Stimulated activated naive CD8-positive, alpha-beta T cell treated with anti-CD3 and anti-CD28 coated beads, Interleukin-15, amount 100 ng/mL, for 72 hours (primary cell): ENCODE data around the gene CORO1C.
"Not testable (repeated sequence)": the region's sequence is repeated elsewhere in the genome, so short reads cannot be mapped to it uniquely, and the experiment has no call there.

Source experiments
- ATAC-seq: fragments of 150-1000 bp; cut with Tn5 transposase; 2 replicates; pipeline ENCODE4 v1.10.0; 2021; ENCODE audit warnings: mild to moderate bottlenecking, moderate library complexity
- DNase-seq, 2 donors: peaks; one replicate each; pipeline ENCODE4 v3.0.0; 2021 to 2022
- H3K27ac Mint-ChIP-seq, 2 donors: one replicate each; pipeline ENCODE4 v1.8.0; 2022; ENCODE audit warnings: mild to moderate bottlenecking in 2 of 2, mixed read lengths in 2 of 2, moderate library complexity in 2 of 2
- H3K27me3 Mint-ChIP-seq: one replicate; pipeline ENCODE4 v1.8.0; 2022; ENCODE audit warnings: mixed read lengths
- H3K4me1 Mint-ChIP-seq: one replicate; pipeline ENCODE4 v1.8.0; 2022; ENCODE audit warnings: mild to moderate bottlenecking, mixed read lengths
- H3K4me3 Mint-ChIP-seq, 2 donors: one replicate each; pipeline ENCODE4 v1.8.0; 2022; ENCODE audit warnings: mild to moderate bottlenecking in 2 of 2, mixed read lengths in 2 of 2, moderate library complexity in 1 of 2
- H3K9me3 Mint-ChIP-seq, 2 donors: one replicate each; pipeline ENCODE4 v1.8.0; 2022; ENCODE audit warnings: mixed read lengths in 2 of 2

The CORO1C gene

GRCh38 chr12:108764540-108765288 is 33.4 kb upstream of the CORO1C start:
- ATAC-seq (no peak), DNase-seq (no peak)
- H3K27ac Mint-ChIP-seq, result no peak overlapping the region

DNA sequence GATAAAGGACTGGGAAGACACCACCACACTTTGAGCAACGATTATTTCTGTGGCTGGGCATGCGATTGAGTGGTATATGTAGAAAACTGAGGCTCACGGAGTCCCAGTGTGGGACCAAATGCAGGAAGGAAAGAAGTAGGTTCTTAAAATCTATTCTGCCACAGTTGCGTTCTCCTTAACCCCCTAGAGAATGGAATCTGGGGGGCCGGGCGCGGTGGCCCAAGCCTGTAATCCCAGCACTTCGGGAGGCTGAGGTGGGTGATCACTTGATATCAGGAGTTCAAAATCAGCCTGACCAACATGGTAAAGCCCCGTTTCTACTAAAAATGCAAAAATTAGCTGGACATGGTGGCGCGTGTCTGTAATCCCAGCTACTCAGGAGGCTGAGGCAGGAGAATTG is 29.9 kb upstream of the CORO1C start:
- H3K9me3 Mint-ChIP-seq, result no peaks in the 10 kb centered on the region
- no peaks in the 10 kb centered on the region for H3K4me1 Mint-ChIP-seq
- DNase-seq, result no peak
- H3K27ac Mint-ChIP-seq, result no peak overlapping the region
- H3K27me3 Mint-ChIP-seq, result no peaks in the 10 kb centered on the region
- no peak for ATAC-seq
- H3K4me3 Mint-ChIP-seq, result no peak overlapping the region

More at GRCh38 chr12:108764540-108765288, 33.4 kb upstream of the CORO1C start:
- no peak overlapping the region for H3K4me3 Mint-ChIP-seq
- no peaks in the 10 kb centered on the region for H3K9me3 Mint-ChIP-seq
- H3K27me3 Mint-ChIP-seq, result peaks cover 9% of the 10 kb centered on the region
- peaks cover 7% of the 10 kb centered on the region for H3K4me1 Mint-ChIP-seq

DNA sequence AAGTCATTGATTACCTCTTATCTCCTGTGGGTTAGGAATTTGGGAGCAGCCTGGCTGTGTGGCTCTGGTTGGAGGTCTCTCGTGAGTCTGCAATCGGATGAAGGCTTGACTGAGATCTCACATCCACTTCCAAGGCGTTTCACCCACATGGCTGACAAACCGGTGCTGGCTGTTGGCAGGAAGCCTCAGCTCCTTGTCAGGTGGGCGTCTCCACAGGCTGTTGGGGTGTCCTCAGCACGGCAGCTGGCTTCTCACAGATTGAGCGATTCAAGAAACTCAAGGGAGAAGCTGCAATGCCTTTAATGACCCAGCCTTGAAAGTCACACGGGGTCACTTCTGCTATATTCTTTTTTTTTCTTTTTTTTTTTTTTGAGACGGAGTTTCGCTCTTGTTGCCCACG is 28.6 kb upstream of the CORO1C start:
- no peaks in the 10 kb centered on the region for H3K27me3 Mint-ChIP-seq
- no peak for ATAC-seq

GRCh38 chr12:108757856-108758255 is 26.5 kb upstream of the CORO1C start:
- Mint-ChIP-seq H3K9me3 (no peaks in the 10 kb centered on the region), H3K4me3 (no peak overlapping the region), H3K27me3 (no peaks in the 10 kb centered on the region), H3K4me1 (no peaks in the 10 kb centered on the region), H3K27ac (no peak overlapping the region)
- no peak for ATAC-seq
- DNase-seq, result no peak

More for the DNA sequence above, 28.6 kb upstream of the CORO1C start:
- H3K27ac Mint-ChIP-seq, result no peak overlapping the region
- H3K4me1 Mint-ChIP-seq, result no peaks in the 10 kb centered on the region
- no peak overlapping the region for H3K4me3 Mint-ChIP-seq
- H3K9me3 Mint-ChIP-seq, result no peaks in the 10 kb centered on the region
- DNase-seq, result no peak

GRCh38 chr12:108756421-108756820 is 25.1 kb upstream of the CORO1C start:
- Mint-ChIP-seq H3K27me3 (no peaks in the 10 kb centered on the region), H3K4me1 (no peaks in the 10 kb centered on the region), H3K4me3 (no peak overlapping the region), H3K27ac (no peak overlapping the region), H3K9me3 (no peaks in the 10 kb centered on the region)
- no peak for ATAC-seq
- no peak for DNase-seq

DNA sequence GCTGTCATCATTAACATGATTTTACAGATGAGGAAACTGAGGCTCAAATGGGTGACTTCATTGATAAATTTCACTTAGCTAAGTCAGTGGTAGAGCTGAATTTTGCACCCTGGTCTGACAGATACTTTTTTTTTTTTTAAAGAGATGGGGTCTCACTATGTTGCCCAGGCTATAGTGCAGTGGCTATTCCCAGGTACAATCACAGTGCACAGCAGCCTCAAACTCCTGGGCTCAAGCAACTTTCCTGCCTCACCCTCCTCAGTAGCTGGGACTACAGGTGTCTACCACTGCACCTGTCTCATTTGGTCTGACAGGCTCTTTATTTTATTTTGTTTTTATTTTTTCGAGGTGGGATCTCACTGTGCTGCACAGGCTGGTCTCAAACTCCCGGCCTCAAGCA is 24.2 kb upstream of the CORO1C start:
- Mint-ChIP-seq H3K27me3 (no peaks in the 10 kb centered on the region), H3K4me3 (no peak overlapping the region), H3K4me1 (no peaks in the 10 kb centered on the region), H3K27ac (no peak overlapping the region), H3K9me3 (no peaks in the 10 kb centered on the region)
- no peak for ATAC-seq
- DNase-seq, result no peak

GRCh38 chr12:108753976-108754375 is 22.7 kb upstream of the CORO1C start:
- Mint-ChIP-seq H3K27me3 (no peaks in the 10 kb centered on the region), H3K9me3 (no peaks in the 10 kb centered on the region), H3K4me1 (no peaks in the 10 kb centered on the region), H3K27ac (no peak overlapping the region), H3K4me3 (no peak overlapping the region)
- no peak for DNase-seq
- no peak for ATAC-seq

GRCh38 chr12:108752387-108752786 is 21.1 kb upstream of the CORO1C start:
- Mint-ChIP-seq H3K4me1 (no peaks in the 10 kb centered on the region), H3K27me3 (no peaks in the 10 kb centered on the region), H3K9me3 (no peaks in the 10 kb centered on the region), H3K27ac (no peak overlapping the region), H3K4me3 (no peak overlapping the region)
- no peak for ATAC-seq
- DNase-seq, result no peak

- H3K9me3 Mint-ChIP-seq, result no peaks in the 10 kb centered on the region
- no peaks in the 10 kb centered on the region for H3K27me3 Mint-ChIP-seq
- no peak for ATAC-seq
Observed at GRCh38 chr12:108751821-108752220, 20.5 kb upstream of the CORO1C start.

DNA sequence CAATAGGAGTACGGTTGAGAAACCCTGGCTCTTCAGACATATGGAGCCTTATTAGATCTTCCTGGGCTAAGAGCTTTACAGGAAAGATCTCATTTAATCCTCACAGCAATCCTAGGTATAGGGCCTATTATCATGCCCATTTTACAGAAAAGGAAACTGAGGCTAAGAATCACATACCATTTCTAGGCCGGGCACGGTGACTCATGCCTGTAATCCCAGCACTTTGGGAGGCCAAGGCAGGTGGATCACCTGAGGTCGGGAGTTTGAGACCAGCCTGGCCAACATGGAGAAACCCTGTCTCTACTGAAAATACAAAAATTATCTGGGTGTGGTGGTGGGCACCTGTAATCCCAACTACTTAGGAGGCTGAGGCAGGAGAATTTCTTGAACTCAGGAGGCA is 19.7 kb upstream of the CORO1C start:
- H3K27me3 Mint-ChIP-seq, H3K4me1 Mint-ChIP-seq, H3K27ac Mint-ChIP-seq, DNase-seq, ATAC-seq, H3K9me3 Mint-ChIP-seq, H3K4me3 Mint-ChIP-seq: not testable (repeated sequence)

More at GRCh38 chr12:108751821-108752220, 20.5 kb upstream of the CORO1C start:
- H3K4me3 Mint-ChIP-seq, result no peak overlapping the region
- no peak overlapping the region for H3K27ac Mint-ChIP-seq
- no peak for DNase-seq
- no peaks in the 10 kb centered on the region for H3K4me1 Mint-ChIP-seq

- no peak overlapping the region for H3K4me3 Mint-ChIP-seq
- ATAC-seq (no peak), DNase-seq (no peak)
- H3K9me3 Mint-ChIP-seq, result no peaks in the 10 kb centered on the region
- no peak overlapping the region for H3K27ac Mint-ChIP-seq
- no peaks in the 10 kb centered on the region for H3K27me3 Mint-ChIP-seq
- H3K4me1 Mint-ChIP-seq, result no peaks in the 10 kb centered on the region
Observed at GRCh38 chr12:108750526-108750925, 19.2 kb upstream of the CORO1C start.

DNA sequence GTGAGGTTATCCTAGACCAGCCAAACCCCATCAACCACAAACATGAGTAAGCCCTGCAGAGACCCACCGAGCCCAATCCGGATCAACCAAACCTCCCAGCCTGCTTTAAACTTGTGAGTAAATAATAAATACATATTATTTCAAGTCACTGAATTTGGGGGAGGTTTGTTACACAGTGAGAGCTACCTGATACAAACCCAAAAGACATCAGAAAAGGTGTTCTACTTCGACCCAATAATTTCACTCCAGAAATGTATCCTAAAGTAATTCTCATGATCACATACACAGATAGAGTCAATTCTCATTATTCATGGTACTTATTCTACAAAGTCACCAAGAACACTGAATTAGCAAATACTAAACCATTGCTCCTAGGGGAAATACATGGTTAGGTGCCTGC is 16.2 kb upstream of the CORO1C start:
- H3K27ac Mint-ChIP-seq, result peak overlapping the region in 1 of 2 donors; percentile 22
- H3K4me3 Mint-ChIP-seq, result no peak overlapping the region
- ATAC-seq (no peak), DNase-seq (no peak)
- no peaks in the 10 kb centered on the region for H3K9me3 Mint-ChIP-seq
- no peaks in the 10 kb centered on the region for H3K27me3 Mint-ChIP-seq
- no peaks in the 10 kb centered on the region for H3K4me1 Mint-ChIP-seq

- Mint-ChIP-seq H3K27ac (no peak overlapping the region), H3K4me3 (no peak overlapping the region), H3K27me3 (no peaks in the 10 kb centered on the region), H3K9me3 (no peaks in the 10 kb centered on the region), H3K4me1 (no peaks in the 10 kb centered on the region)
- ATAC-seq, result no peak
- DNase-seq, result no peak
Observed at GRCh38 chr12:108745641-108746040, 14.3 kb upstream of the CORO1C start.

DNA sequence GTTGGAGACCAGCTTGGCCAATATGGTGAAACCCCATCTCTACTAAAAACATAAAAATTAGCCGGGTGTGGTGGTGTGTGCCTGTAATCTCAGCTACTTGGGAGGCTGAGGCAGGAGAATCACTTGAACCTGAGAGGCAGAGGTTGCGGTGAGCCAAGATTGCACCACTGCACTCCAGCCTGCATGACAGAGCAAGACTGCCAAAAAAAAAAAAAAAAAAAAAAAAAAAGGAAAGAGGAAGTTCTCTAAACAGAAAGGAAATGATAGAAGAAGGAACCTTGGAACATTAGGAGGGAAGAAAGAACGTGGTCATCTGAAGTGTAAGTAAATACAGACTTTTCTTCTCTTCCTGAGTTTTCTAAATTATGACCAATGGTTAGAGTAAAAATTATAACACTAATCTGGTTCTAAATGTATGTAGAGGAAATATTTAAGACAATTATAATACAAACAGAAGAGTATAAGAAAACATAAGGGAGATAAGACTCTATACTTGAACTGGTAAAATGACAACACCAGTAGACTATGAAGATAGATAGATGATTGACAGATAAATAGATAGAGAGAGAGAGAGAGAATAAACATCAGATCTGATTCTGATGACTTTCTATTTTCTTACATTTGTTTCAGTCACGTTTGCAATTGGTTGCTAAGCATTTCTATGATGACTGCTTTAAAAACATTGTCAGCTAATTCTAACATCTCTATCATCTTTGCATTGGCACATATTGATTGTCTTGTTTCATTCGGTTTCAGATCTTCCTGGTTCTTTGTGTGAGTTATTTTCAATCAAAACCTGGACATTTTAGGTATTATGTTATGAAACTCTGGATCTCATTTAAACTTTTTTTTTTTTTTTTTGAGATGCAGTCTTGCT is 12.9 kb upstream of the CORO1C start:
- no peak overlapping the region for H3K27ac Mint-ChIP-seq
- ATAC-seq, result no peak
- H3K4me1 Mint-ChIP-seq, result no peaks in the 10 kb centered on the region
- no peaks in the 10 kb centered on the region for H3K9me3 Mint-ChIP-seq
- H3K4me3 Mint-ChIP-seq, result no peak overlapping the region
- no peak for DNase-seq
- H3K27me3 Mint-ChIP-seq, result no peaks in the 10 kb centered on the region

DNA sequence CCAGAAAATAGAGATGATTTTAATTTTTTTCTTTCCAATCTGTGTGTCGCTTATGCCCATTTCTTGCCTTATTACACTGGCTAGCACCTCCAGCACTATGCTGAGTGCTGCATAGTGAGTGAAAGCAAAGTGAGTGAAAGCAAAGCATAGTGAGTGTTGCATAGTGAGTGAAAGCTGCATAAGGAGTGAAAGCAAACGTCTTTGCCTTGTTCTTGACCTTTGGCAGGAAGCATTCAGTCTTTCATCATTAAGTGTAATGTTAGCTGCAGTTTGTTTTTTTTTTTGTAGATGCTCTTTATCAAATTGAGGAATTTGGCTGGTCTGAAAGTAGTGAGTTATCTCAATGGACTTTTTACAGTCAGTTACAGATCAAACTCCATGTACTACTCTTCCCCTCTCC is 6.9 kb upstream of the CORO1C start:
- no peak for ATAC-seq
- no peak overlapping the region for H3K27ac Mint-ChIP-seq
- H3K27me3 Mint-ChIP-seq, result no peaks in the 10 kb centered on the region

GRCh38 chr12:108735855-108736254 is 4.5 kb upstream of the CORO1C start:
- no peaks in the 10 kb centered on the region for H3K9me3 Mint-ChIP-seq
- H3K27me3 Mint-ChIP-seq, result no peaks in the 10 kb centered on the region
- ATAC-seq, result no peak
- H3K4me1 Mint-ChIP-seq, result peaks cover 23% of the 10 kb centered on the region
- no peak overlapping the region for H3K27ac Mint-ChIP-seq
- DNase-seq, result no peak
- no peak overlapping the region for H3K4me3 Mint-ChIP-seq

More for the DNA sequence above, 6.9 kb upstream of the CORO1C start:
- peaks cover 12% of the 10 kb centered on the region for H3K4me1 Mint-ChIP-seq
- H3K9me3 Mint-ChIP-seq, result no peaks in the 10 kb centered on the region
- H3K4me3 Mint-ChIP-seq, result no peak overlapping the region
- DNase-seq, result no peak
